ENCODE results near the gene MRPL32.
"Not testable (repeated sequence)": the region's sequence is repeated elsewhere in the genome, so short reads cannot be mapped to it uniquely, and the experiment has no call there.

MRPL32 gene

DNA sequence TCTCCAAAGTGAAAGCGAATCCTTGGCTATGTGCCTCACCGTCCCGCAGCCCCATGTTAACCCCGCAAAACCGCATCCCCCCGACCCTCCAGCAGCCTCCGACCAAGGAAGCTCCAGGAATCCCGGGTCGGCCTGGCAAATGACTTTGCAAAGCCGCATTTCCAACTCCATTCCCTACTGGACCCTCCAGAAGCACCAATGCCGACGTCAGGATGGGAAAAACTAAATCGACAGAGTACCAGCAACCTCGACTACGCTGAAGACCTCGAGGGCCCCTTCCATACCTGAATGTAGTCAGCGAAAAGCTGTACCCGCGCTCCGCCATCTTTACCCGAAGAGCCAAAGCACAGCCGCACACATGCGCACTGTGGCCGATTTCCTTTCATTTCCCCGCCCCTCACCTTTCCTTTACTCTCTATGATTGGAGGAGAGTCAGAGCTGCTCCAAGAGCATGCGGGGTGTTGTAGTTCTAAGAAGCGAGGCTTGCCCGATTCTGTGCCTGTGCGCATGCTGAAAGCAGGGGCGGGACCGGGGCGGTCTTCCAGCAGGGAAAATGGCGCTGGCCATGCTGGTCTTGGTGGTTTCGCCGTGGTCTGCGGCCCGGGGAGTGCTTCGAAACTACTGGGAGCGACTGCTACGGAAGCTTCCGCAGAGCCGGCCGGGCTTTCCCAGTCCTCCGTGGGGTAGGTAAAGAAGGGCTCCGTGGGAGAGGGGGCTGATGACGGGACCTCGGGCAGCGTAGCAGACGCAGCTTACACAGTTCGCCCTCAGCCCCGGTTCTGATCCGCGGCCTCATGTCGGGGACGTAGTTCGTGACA, at the start of gene MRPL32, which contains the start of gene PSMA2:
Gene MRPL32, plus strand, starts transcription at position 543 of the 818 bp plus-strand sequence. Its CDS starts 11 bp downstream, at position 554.
Gene PSMA2, minus strand, starts transcription at position 341 of the 818 bp plus-strand sequence. Its CDS starts 16 bp downstream, at position 325.
- Histone ChIP-seq H3K27me3 (no peaks in the 10 kb centered on the region), H3K36me3 (peaks cover 32% of the 10 kb centered on the region), H3K9ac (peak within 1 kb of the TSS; percentile 98), H3K4me2 (peak within 1 kb of the TSS; percentile 93), H3K4me3 (peak within 1 kb of the TSS; percentile 99), H3K9me3 (no peaks in the 10 kb centered on the region), H4K20me1 (peaks cover 47% of the 10 kb centered on the region), H3K27ac (peak within 1 kb of the TSS; percentile 90), H3K4me1 (peaks cover 48% of the 10 kb centered on the region)
- no peak for TF ChIP-seq Cebpa-rat (IDR thresholded peaks at IDR 0.05)

DNA sequence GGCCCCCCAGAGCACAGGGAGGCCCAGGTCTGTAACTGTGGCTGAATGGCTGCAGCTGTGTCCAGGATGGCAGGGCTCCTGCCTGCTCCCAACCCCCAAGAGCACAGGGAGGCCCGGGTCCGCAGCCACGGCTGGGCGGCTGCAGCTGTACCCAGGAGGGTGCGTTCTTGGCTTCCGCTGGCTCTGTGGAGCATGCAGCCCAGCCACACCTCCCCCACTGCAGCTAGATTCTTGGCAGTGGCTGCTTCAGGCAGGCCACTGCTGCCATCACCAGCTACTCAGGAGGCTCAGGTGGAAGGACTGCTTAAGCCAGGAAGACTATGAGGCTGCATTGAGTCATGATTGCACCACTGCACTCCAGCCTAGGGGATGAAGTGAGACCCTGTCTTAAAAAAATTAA, 48.2 kb upstream of the MRPL32 start:
- Histone ChIP-seq H3K27ac (peak overlapping the region; percentile 82), H3K9ac (0 out of 2 replicates have a peak overlapping the region, but pooled peaks have one; percentile 43), H4K20me1 (no peaks in the 10 kb centered on the region), H3K9me3 (peaks cover 7% of the 10 kb centered on the region; the same call in 1 of the 2 replicates), H3K27me3 (no peaks in the 10 kb centered on the region), H3K4me1 (peaks cover 67% of the 10 kb centered on the region), H3K36me3 (no peaks in the 10 kb centered on the region), H3K4me3 (no peak overlapping the region), H3K4me2 (peak overlapping the region; percentile 81)
- TF ChIP-seq Cebpa-rat (IDR thresholded peaks at IDR 0.05): 0 out of 2 replicates have a peak, but pooled peaks have one; percentile 28

DNA sequence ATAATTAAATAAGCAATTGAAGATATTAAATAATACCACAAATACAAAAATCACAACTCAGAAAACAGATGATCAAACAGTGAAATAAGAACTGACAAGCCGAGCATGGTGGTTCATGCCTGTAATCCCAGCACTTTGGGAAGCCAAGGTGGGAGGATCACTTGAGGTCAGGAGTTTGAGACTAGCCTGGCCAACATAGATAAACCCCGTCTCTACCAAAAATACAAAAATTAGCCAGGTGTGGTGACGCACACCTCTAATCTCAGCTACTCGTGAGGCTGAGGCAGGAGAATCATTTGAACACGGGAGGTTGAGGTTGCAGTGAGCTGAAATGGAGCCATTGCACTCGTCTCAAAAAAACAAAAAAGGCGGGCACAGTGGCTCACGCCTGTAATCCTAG, 47.0 kb upstream of the MRPL32 start:
- H4K20me1 ChIP-seq, H3K27me3 ChIP-seq, H3K36me3 ChIP-seq, H3K9me3 ChIP-seq, H3K4me3 ChIP-seq, H3K9ac ChIP-seq: not testable (repeated sequence)
- Histone ChIP-seq H3K27ac (peak overlapping the region; percentile 14; the same call in 1 of the 2 replicates), H3K4me1 (peaks cover 79% of the 10 kb centered on the region), H3K4me2 (peak overlapping the region; percentile 27; the same call in 1 of the 2 replicates)

DNA sequence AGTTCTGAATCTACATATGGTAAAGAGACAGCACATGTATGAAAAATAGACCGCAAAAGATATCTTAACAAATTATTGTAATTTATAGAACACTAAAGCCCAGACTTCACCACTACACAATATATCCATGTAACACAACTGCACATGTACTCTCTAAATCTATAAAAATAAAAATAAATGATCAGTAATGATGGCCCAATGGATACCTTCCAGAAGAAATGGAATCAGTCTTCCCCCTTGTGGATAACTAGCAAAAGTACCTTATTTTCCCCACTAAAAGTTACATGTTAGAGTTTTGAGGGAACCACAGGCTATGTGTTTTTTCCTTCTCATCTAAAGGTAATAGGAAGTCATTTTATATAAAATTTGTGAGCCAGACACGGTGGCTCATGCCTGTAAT, 46.0 kb upstream of the MRPL32 start:
- H3K27ac ChIP-seq: no peak overlapping the region
- no peak for TF ChIP-seq Cebpa-rat (IDR thresholded peaks at IDR 0.05)
- H3K36me3 ChIP-seq: no peaks in the 10 kb centered on the region
- peaks cover 79% of the 10 kb centered on the region for H3K4me1 ChIP-seq
- H3K9ac ChIP-seq: no peak overlapping the region
- no peaks in the 10 kb centered on the region for H3K27me3 ChIP-seq
- peaks cover 7% of the 10 kb centered on the region; the same call in 1 of the 2 replicates for H3K9me3 ChIP-seq
- H4K20me1 ChIP-seq: no peaks in the 10 kb centered on the region
- H3K4me3 ChIP-seq: no peak overlapping the region
- H3K4me2 ChIP-seq: peak overlapping the region; percentile 29; the same call in 1 of the 2 replicates

DNA sequence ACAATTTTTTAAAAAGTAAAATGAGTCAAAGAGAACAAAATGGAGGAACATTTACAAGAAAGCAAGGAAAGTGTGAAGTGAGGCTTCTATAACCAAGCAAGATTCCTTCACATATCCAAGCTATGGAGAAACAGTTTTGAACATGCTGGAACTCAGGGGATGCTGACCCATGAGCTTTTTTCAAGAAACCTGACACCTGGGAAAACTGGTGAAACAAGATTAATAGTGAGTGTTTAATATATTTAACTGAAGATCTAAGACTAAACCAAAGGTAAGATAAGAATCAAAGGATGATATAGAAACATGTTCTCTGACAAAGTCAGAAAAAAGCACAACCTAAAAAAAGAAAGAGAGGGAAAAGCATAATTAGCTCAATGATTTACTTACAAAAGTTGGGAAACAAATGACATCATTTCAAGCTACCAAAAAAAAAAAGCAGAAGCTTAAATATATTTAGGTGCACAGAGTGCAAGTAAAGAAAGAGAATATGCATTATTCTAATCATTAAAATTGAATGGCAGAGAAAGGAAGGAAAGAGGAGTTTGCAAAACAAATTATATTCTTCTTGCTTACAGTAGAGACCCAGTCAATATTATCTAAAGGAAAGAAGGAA, 45.2 kb upstream of the MRPL32 start:
- peaks cover 73% of the 10 kb centered on the region for H3K4me1 ChIP-seq
- H3K36me3 ChIP-seq: no peaks in the 10 kb centered on the region
- peaks cover 7% of the 10 kb centered on the region; the same call in 1 of the 2 replicates for H3K9me3 ChIP-seq
- no peaks in the 10 kb centered on the region for H4K20me1 ChIP-seq
- H3K4me3 ChIP-seq: no peak overlapping the region
- no peaks in the 10 kb centered on the region for H3K27me3 ChIP-seq
- H3K27ac ChIP-seq: no peak overlapping the region
- peak overlapping the region; percentile 93 for H3K4me2 ChIP-seq
- no peak for TF ChIP-seq Cebpa-rat (IDR thresholded peaks at IDR 0.05)
- H3K9ac ChIP-seq: no peak overlapping the region

DNA sequence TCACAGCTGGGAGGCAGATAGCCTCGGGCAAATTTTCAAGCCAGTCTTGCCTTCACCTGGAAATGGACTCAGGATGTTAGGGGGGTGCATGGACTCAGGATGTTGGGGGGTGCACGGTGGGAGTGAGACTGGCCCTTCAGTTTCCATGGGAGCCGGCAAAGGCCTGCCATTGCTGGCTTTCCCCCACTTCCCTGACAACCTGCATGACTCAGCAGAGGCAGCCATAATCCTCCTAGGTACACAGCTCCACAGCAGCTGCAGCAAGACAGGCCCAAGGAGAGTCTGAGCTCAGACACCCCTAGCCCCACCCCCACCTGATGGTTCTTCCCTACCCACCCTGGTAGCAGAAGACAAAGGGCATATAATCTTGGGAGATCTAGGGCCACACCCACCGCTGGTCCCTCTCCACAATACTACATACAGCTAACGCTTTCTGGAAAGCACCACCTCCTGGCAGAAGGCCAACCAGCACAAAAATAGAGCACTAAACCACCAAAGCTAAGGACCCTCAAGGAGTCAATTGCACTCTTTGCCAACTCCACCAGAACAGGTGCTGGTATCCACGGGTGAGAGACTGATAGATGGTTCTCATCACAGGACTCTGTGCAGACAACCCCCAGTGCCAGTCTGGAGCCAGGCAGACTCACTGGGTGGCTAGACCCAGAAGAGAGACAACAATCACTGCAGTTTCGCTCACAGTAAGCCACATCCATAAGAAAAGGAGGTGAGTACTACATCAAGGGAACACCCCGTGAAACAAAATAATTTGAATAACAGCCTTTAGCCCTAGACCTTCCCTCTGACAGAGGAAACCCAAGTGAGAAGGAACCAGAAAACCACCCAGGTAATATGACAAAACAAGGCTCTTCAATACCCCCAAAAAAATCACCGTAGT, 38.6 kb upstream of the MRPL32 start:
- H3K9me3 ChIP-seq: 0 out of 2 replicates have a peak, but pooled peaks cover 9% of the 10 kb centered on the region
- no peak overlapping the region for H3K4me2 ChIP-seq
- no peak overlapping the region for H3K9ac ChIP-seq
- no peak for TF ChIP-seq Cebpa-rat (IDR thresholded peaks at IDR 0.05)
- H3K27ac ChIP-seq: no peak overlapping the region
- H3K27me3 ChIP-seq: no peaks in the 10 kb centered on the region
- H3K36me3 ChIP-seq: no peaks in the 10 kb centered on the region
- H4K20me1 ChIP-seq: no peaks in the 10 kb centered on the region
- H3K4me1 ChIP-seq: peaks cover 22% of the 10 kb centered on the region
- H3K4me3 ChIP-seq: no peak overlapping the region

DNA sequence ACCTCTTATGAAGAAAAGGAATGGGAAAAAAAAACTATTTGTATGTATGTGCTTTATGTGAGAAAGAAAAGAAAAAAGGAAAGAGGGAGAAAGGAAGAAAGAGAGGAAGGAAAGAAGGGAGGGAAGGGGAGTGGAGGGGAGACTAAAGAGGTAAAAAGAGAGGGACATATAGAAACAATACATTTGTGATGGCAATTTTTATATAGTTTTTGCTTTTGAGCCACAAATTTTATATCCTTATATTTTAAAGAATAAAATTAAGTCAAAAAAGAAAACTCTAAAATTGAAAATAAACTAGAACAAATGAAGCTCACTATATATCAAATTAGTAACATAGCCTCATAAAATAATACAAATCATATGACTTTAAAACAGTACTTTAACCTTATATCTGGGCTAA, 31.3 kb upstream of the MRPL32 start:
- Histone ChIP-seq H3K27me3 (no peaks in the 10 kb centered on the region), H4K20me1 (no peaks in the 10 kb centered on the region), H3K4me1 (no peaks in the 10 kb centered on the region; the same call in 1 of the 2 replicates), H3K4me3 (no peak overlapping the region), H3K27ac (no peak overlapping the region), H3K36me3 (no peaks in the 10 kb centered on the region), H3K9me3 (no peaks in the 10 kb centered on the region), H3K4me2 (no peak overlapping the region), H3K9ac (no peak overlapping the region)
- TF ChIP-seq Cebpa-rat (IDR thresholded peaks at IDR 0.05): no peak

DNA sequence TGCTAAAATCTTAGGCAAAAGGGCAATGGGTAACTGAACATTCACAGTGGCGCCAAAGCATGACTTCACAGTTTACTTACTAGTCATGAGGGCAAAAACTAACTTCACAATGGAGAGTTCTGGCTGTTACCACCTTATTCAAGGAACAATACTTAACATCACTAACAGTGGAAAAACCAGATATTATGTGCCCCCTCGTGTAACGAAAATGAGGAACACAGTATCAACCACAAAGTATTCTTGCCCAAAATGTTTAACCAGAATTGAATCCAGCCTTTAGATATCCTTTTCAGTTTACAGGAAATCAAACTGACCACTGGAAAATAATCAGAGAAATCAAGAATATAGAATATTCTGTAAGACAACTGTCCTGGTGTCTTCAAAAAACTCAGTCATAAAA, 29.8 kb upstream of the MRPL32 start:
- Histone ChIP-seq H3K36me3 (no peaks in the 10 kb centered on the region), H3K4me2 (no peak overlapping the region), H3K4me1 (no peaks in the 10 kb centered on the region), H3K27ac (no peak overlapping the region), H3K27me3 (no peaks in the 10 kb centered on the region), H3K4me3 (no peak overlapping the region), H3K9me3 (no peaks in the 10 kb centered on the region), H3K9ac (no peak overlapping the region), H4K20me1 (no peaks in the 10 kb centered on the region)
- TF ChIP-seq Cebpa-rat (IDR thresholded peaks at IDR 0.05): no peak

DNA sequence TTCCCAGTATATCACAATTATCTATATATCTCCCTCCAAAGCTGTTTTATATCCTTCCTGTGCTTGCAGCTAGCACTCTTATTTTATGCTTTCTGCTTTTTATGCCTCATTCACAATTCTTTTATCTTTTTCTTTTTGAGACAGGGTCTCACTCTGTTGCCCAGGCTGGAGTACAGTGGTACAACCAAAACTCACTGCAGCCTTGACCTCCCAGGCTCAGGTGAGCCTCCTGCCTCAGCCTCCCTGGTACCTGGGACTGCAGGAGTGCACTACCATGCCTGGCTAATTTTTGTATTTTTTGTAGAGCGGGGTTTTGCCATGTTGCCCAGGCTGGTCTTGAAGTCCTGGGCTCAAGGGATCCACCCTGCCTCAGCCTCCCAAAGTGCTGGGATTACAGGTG, 26.0 kb upstream of the MRPL32 start:
- no peak for TF ChIP-seq Cebpa-rat (IDR thresholded peaks at IDR 0.05)
- Histone ChIP-seq H4K20me1 (no peaks in the 10 kb centered on the region), H3K36me3 (0 out of 2 replicates have a peak, but pooled peaks cover 8% of the 10 kb centered on the region), H3K4me3 (no peak overlapping the region), H3K27me3 (no peaks in the 10 kb centered on the region), H3K9ac (no peak overlapping the region), H3K9me3 (no peaks in the 10 kb centered on the region), H3K4me1 (peaks cover 11% of the 10 kb centered on the region), H3K27ac (no peak overlapping the region), H3K4me2 (no peak overlapping the region)

All from BLaER1 (cell line).